Activated T-cell treated with anti-CD3 and anti-CD28 coated beads for 1 hour (primary cell): Measurements from ENCODE around the gene PPP2R5C.

ENCODE experiments used
- DNase-seq: peaks from one replicate; pipeline ENCODE4 v3.0.0-alpha.2; 2020; ENCODE audit warnings: low read depth

PPP2R5C gene

GRCh38 chr14:101840649-101841369, 79.3 kb downstream of the PPP2R5C start:
- no peak for DNase-seq

GRCh38 chr14:101843038-101843437, 81.5 kb downstream of the PPP2R5C start:
- DNase-seq = no peak

- no peak for DNase-seq
Measured at GRCh38 chr14:101843665-101844064, 82.2 kb downstream of the PPP2R5C start.

GRCh38 chr14:101844219-101844618, 82.7 kb downstream of the PPP2R5C start:
- no peak for DNase-seq

- DNase-seq = no peak
Measured at GRCh38 chr14:101844751-101845150, 83.2 kb downstream of the PPP2R5C start.

- no peak for DNase-seq
Measured at GRCh38 chr14:101845496-101845895, 84.0 kb downstream of the PPP2R5C start.

GRCh38 chr14:101845896-101846295, 84.4 kb downstream of the PPP2R5C start:
- no peak for DNase-seq

GRCh38 chr14:101849125-101849524, 87.6 kb downstream of the PPP2R5C start:
- no peak for DNase-seq

GRCh38 chr14:101849640-101850039, 88.1 kb downstream of the PPP2R5C start:
- no peak for DNase-seq

- no peak for DNase-seq
Measured at GRCh38 chr14:101851183-101851582, 89.7 kb downstream of the PPP2R5C start.

GRCh38 chr14:101851736-101852405, 90.4 kb downstream of the PPP2R5C start:
- no peak for DNase-seq

- no peak for DNase-seq
Measured at GRCh38 chr14:101852785-101853184, 91.3 kb downstream of the PPP2R5C start.

GRCh38 chr14:101853455-101854018, 92.0 kb downstream of the PPP2R5C start:
- no peak for DNase-seq

GRCh38 chr14:101854366-101854765, 92.9 kb downstream of the PPP2R5C start:
- DNase-seq = no peak

GRCh38 chr14:101855958-101856357, 94.4 kb downstream of the PPP2R5C start:
- DNase-seq = no peak

- no peak for DNase-seq
Measured at GRCh38 chr14:101856536-101856935, 95.0 kb downstream of the PPP2R5C start.

- no peak for DNase-seq
Measured at GRCh38 chr14:101857226-101857625, 95.7 kb downstream of the PPP2R5C start.

GRCh38 chr14:101858791-101859537, 97.5 kb downstream of the PPP2R5C start:
- DNase-seq = no peak

GRCh38 chr14:101859538-101859902, 98.0 kb downstream of the PPP2R5C start:
- DNase-seq = no peak

GRCh38 chr14:101859958-101860357, 98.4 kb downstream of the PPP2R5C start:
- no peak for DNase-seq

GRCh38 chr14:101861464-101861863, 100.0 kb downstream of the PPP2R5C start:
- no peak for DNase-seq

GRCh38 chr14:101862177-101862576, 100.7 kb downstream of the PPP2R5C start:
- no peak for DNase-seq

- no peak for DNase-seq
Measured at GRCh38 chr14:101862711-101863110, 101.2 kb downstream of the PPP2R5C start.
